ENCODE measurements around the gene CLK2. TPM values are rescaled to one million over a fixed set of nuclear protein-coding genes. Genes with fewer than 3 reads are reported as not detected.

Gene CLK2
- total RNA-seq, 1 donor from 2014 or later, result 18.1 TPM

DNA sequence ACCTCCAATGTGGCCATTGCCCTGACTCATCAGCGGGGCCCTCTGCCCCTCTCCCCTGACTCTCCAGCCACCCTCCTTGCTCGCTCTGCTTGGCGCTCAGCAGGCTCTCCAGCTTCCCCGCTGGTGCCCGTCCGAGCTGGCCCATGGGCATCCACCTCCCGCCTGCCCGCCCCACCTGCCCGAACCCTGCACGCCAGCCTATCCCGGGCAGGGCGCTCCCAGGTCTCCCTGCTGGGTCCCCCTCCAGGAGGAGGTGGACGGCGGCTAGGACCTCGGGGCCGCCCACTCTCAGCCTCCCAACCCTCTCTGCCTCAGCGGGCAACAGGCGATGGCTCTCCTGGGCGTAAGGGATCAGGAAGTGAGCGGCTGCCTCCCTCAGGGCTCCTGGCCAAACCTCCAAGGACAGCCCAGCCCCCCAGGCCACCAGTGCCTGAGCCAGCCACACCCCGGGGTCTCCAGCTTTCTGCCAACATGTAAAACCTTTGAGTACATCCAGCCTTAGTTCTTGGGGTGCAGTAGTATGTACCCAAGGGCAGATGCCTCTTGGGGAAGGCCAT is 14.8 kb upstream of the CLK2 start:
- H3K27ac ChIP-seq (replicated peaks), result no peak overlapping the region
- H3K4me3 ChIP-seq, result no peak overlapping the region
- H3K9me3 ChIP-seq (replicated peaks), result no peaks in the 10 kb centered on the region
- TF ChIP-seq, protein P1, sequence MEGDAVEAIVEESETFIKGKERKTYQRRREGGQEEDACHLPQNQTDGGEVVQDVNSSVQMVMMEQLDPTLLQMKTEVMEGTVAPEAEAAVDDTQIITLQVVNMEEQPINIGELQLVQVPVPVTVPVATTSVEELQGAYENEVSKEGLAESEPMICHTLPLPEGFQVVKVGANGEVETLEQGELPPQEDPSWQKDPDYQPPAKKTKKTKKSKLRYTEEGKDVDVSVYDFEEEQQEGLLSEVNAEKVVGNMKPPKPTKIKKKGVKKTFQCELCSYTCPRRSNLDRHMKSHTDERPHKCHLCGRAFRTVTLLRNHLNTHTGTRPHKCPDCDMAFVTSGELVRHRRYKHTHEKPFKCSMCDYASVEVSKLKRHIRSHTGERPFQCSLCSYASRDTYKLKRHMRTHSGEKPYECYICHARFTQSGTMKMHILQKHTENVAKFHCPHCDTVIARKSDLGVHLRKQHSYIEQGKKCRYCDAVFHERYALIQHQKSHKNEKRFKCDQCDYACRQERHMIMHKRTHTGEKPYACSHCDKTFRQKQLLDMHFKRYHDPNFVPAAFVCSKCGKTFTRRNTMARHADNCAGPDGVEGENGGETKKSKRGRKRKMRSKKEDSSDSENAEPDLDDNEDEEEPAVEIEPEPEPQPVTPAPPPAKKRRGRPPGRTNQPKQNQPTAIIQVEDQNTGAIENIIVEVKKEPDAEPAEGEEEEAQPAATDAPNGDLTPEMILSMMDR (IDR thresholded peaks at IDR 0.05; ENCODE audit: borderline replicate concordance), result no peak
- DNase-seq, result no peak
- H3K4me1 ChIP-seq, result no peaks in the 10 kb centered on the region
- peaks cover 13% of the 10 kb centered on the region for H3K27me3 ChIP-seq (ENCODE audit: low read depth)
- H3K36me3 ChIP-seq, result no peaks in the 10 kb centered on the region
- intact Hi-C loops (cut with micrococcal nuclease), result no loop called here

DNA sequence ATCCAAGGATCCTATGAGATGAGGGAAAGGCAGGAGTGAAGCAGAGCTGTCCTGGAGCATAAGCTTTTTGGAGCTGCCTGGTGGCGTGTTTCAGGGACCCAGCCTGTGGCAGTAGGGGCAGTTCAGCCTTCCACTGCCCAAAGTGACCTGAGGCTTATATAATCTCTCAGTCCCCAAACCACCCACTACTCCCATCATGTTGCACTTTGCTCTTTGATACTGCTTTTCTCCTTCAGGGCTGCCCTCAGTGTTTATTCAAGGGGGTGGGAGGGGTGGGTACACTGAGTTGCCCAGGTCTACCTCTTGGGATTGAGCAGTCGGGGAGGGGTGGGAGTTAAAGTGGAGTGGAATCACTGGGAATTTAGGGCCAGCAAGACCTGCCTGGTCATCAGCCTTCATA is 13.2 kb upstream of the CLK2 start:
- H3K4me3 ChIP-seq, result no peak overlapping the region
- H3K27ac ChIP-seq (replicated peaks), result no peak overlapping the region
- DNase-seq, result no peak
- H3K27me3 ChIP-seq (ENCODE audit: low read depth), result peaks cover 2% of the 10 kb centered on the region
- H3K36me3 ChIP-seq, result no peaks in the 10 kb centered on the region
- H3K9me3 ChIP-seq (replicated peaks), result no peaks in the 10 kb centered on the region
- intact Hi-C loops (cut with micrococcal nuclease), result no loop called here
- TF ChIP-seq, protein P1 (IDR thresholded peaks at IDR 0.05; ENCODE audit: borderline replicate concordance), result no peak
- no peaks in the 10 kb centered on the region for H3K4me1 ChIP-seq

DNA sequence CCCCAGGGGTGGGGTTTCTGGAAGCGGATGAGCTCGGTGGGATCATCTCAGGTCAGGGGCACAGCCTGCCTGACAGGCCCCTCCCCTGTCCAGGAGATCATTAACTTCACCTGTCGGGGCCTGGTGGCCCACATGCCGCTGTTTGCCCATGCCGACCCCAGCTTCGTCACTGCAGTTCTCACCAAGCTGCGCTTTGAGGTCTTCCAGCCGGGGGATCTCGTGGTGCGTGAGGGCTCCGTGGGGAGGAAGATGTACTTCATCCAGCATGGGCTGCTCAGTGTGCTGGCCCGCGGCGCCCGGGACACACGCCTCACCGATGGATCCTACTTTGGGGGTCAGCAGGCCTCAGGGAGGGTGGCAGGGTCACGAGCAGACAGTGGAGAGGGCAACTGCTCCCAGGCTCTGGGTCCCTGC is 12.3 kb upstream of the CLK2 start:
- no peak overlapping the region for H3K4me3 ChIP-seq
- no peaks in the 10 kb centered on the region for H3K27me3 ChIP-seq (ENCODE audit: low read depth)
- H3K27ac ChIP-seq (replicated peaks), result no peak overlapping the region
- H3K36me3 ChIP-seq, result no peaks in the 10 kb centered on the region
- intact Hi-C loops (cut with micrococcal nuclease), result no loop called here
- no peak for DNase-seq
- H3K4me1 ChIP-seq, result no peaks in the 10 kb centered on the region
- no peaks in the 10 kb centered on the region for H3K9me3 ChIP-seq (replicated peaks)
- TF ChIP-seq, protein P1 (IDR thresholded peaks at IDR 0.05; ENCODE audit: borderline replicate concordance), result no peak

DNA sequence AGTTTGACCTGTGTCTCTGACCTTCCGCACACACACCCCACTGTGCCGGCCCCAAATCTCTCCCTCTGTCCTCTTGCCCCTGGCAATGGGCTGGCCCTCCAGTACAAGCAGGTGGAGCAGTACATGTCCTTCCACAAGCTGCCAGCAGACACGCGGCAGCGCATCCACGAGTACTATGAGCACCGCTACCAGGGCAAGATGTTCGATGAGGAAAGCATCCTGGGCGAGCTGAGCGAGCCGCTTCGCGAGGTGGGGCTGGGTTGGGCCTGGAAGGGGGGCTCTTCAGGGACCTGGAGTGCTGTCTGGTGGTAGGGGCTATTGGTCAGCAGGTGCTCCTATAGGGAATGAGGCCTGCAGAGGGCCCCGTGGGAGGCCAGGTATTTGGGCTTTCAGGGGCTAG is 11.8 kb upstream of the CLK2 start:
- intact Hi-C loops (cut with micrococcal nuclease), result no loop called here
- H3K4me1 ChIP-seq, result no peaks in the 10 kb centered on the region
- TF ChIP-seq, protein P1 (IDR thresholded peaks at IDR 0.05; ENCODE audit: borderline replicate concordance), result no peak
- no peak overlapping the region for H3K4me3 ChIP-seq
- no peaks in the 10 kb centered on the region for H3K27me3 ChIP-seq (ENCODE audit: low read depth)
- no peak for DNase-seq
- H3K27ac ChIP-seq (replicated peaks), result no peak overlapping the region
- H3K9me3 ChIP-seq (replicated peaks), result no peaks in the 10 kb centered on the region
- H3K36me3 ChIP-seq, result no peaks in the 10 kb centered on the region

DNA sequence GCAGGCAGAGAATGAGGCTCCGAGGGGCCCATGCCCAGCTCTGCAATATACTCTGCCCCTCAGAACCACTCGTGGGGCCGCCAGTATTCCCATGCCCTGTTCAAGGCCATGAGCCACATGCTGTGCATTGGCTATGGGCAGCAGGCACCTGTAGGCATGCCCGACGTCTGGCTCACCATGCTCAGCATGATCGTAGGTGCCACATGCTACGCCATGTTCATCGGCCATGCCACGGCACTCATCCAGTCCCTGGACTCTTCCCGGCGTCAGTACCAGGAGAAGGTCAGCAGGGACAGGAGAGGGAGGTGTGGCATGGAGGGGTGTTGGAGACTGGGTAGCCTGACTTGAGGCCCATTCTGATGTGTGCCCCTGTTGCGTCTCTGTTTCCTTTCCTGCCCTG is 11.2 kb upstream of the CLK2 start:
- intact Hi-C loops (cut with micrococcal nuclease), result no loop called here
- Histone ChIP-seq H3K27ac (replicated peaks) (no peak overlapping the region), H3K36me3 (no peaks in the 10 kb centered on the region), H3K27me3 (ENCODE audit: low read depth) (no peaks in the 10 kb centered on the region), H3K4me1 (no peaks in the 10 kb centered on the region), H3K9me3 (replicated peaks) (no peaks in the 10 kb centered on the region), H3K4me3 (no peak overlapping the region)
- TF ChIP-seq, protein P1 (IDR thresholded peaks at IDR 0.05; ENCODE audit: borderline replicate concordance), result no peak
- no peak for DNase-seq
